ENCODE data around the gene ODC1. TPM values are rescaled to one million over a fixed set of nuclear protein-coding genes. Genes with fewer than 3 reads are reported as not detected.

Gene ODC1
- total RNA-seq, 2 donors from 2014 or later = 104 to 123 TPM

DNA sequence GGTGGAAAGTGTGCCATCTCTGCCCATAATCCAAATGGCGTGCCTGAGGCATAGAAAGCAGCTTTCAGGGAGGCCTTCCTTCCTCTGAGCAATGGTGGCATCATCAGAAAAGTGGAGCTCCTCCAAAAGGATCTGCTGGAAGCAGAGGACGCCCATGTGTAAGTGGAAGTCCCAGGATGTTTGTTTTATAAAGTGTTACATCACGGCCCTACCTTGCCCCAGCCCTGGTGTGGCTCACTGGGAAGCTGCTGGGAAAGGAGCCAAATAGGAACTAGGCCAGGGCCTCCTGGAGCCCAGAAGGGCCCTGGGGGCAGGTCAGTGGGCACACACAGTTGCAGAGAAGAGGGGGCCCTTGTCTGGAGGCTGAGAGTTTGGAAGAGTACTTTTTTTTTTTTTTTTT is 4.2 kb upstream of the ODC1 start:
- Histone ChIP-seq H3K9me3 (no peaks in the 10 kb centered on the region), H3K36me3 (no peaks in the 10 kb centered on the region), H3K4me3 (no peak overlapping the region), H3K27ac (no peak overlapping the region), H3K4me1 (ENCODE audit: control insufficient read depth in 1 of 2, low read depth in 2 of 2) (peaks cover 10 to 49% of the 10 kb centered on the region in 2 donors), H3K27me3 (replicated peaks; ENCODE audit: insufficient read depth) (no peaks in the 10 kb centered on the region)
- no peak for ATAC-seq (ENCODE audit: insufficient number of reproducible peaks, low FRiP score, low read depth)
- DNase-seq (ENCODE audit: low spot score) = no peak
- no peak for TF ChIP-seq CTCF (IDR thresholded peaks at IDR 0.05)

- TF ChIP-seq CTCF (IDR thresholded peaks at IDR 0.05) = no peak
- no peak overlapping the region for H3K27ac ChIP-seq
These were observed 3.7 kb upstream of the ODC1 start for GRCh38 chr2:10451819-10452218.

DNA sequence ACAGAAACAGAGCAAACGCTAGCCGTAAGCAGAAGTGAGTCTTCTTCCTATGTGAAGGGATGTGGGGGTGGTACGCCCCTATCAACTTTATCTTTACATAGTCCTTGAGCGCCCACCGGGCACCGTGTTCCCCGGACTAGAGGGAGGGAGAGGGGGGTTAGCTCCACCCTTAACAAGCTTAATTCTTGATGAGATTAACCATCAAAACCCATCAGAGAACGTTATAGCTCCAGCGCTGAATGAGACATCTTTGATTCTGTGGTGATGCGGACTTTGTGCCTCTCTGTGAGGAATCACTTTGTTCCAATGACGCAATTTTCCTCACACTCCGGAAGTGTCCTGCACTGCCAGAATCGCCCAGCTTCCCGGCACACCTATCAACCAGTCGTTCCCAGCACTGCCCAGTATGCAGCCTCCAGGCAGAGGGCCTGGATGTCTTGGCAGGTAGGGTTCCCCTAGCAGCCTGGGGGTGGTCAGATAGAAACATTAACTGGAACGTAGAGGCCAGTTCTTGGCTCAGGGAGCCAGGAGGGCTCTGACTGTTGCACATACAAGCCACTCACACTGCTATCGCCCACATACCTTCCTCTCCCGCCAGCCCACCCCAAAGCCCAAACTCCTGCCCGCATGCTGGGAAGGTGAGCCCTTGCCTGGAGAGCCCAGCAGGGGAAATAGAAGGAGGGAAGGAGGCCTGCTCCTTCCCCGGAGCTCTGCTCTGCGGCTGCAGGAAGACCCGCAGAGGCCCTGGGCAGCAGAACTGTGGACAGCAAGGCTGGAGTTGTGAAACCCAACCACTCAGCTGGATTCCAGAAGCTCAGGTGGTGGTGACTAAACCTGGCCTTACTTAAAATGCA is 1.9 kb upstream of the ODC1 start:
- DNase-seq (ENCODE audit: low spot score) (no peak), ATAC-seq (ENCODE audit: insufficient number of reproducible peaks, low FRiP score, low read depth) (no peak)
- no peak for TF ChIP-seq CTCF (IDR thresholded peaks at IDR 0.05)
- no peaks in the 10 kb centered on the region for H3K36me3 ChIP-seq
- H3K27me3 ChIP-seq (replicated peaks; ENCODE audit: insufficient read depth) = no peaks in the 10 kb centered on the region
- H3K4me1 ChIP-seq (ENCODE audit: control insufficient read depth in 1 of 2, low read depth in 2 of 2) = peaks cover 21 to 64% of the 10 kb centered on the region in 2 donors
- H3K9me3 ChIP-seq = no peaks in the 10 kb centered on the region
- peak overlapping the region; percentile 99 for H3K4me3 ChIP-seq
- no peak overlapping the region for H3K27ac ChIP-seq

More at GRCh38 chr2:10451819-10452218, 3.7 kb upstream of the ODC1 start:
- Histone ChIP-seq H3K36me3 (no peaks in the 10 kb centered on the region), H3K27me3 (replicated peaks; ENCODE audit: insufficient read depth) (no peaks in the 10 kb centered on the region), H3K4me3 (no peak overlapping the region), H3K4me1 (ENCODE audit: control insufficient read depth in 1 of 2, low read depth in 2 of 2) (peaks cover 15 to 52% of the 10 kb centered on the region in 2 donors), H3K9me3 (no peaks in the 10 kb centered on the region)
- DNase-seq (ENCODE audit: low spot score) (no peak), ATAC-seq (ENCODE audit: insufficient number of reproducible peaks, low FRiP score, low read depth) (no peak)

DNA sequence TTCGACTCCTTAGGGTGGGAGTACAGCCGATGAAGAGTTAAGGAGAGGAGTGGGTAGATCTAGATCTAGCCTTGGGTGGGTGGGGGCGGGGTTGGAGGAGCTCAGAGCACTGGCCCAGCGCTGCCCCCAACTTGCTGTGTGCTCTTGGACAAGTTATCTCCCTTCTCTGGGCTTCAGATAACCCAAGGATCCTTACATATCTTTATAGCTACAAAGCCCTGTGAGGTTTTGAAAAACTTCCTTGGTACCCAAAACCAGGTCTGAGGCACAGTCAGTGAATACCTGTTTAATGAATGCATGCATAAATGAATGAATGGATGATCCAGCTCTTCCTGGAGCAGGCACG is 1.3 kb upstream of the ODC1 start:
- TF ChIP-seq CTCF (IDR thresholded peaks at IDR 0.05) = no peak
- no peaks in the 10 kb centered on the region for H3K9me3 ChIP-seq
- H3K27me3 ChIP-seq (replicated peaks; ENCODE audit: insufficient read depth) = no peaks in the 10 kb centered on the region
- no peak for DNase-seq (ENCODE audit: low spot score)
- peaks cover 16 to 64% of the 10 kb centered on the region in 2 donors for H3K4me1 ChIP-seq (ENCODE audit: control insufficient read depth in 1 of 2, low read depth in 2 of 2)
- H3K27ac ChIP-seq = no peak overlapping the region
- H3K4me3 ChIP-seq = peak overlapping the region; percentile 99
- H3K36me3 ChIP-seq = no peaks in the 10 kb centered on the region
- ATAC-seq (ENCODE audit: insufficient number of reproducible peaks, low FRiP score, low read depth) = no peak

- TF ChIP-seq CTCF (IDR thresholded peaks at IDR 0.05) = peak; percentile 17
- Histone ChIP-seq H3K36me3 (peaks cover 6% of the 10 kb centered on the region), H3K9me3 (no peaks in the 10 kb centered on the region), H3K27me3 (replicated peaks; ENCODE audit: insufficient read depth) (no peaks in the 10 kb centered on the region), H3K27ac (peak overlapping the region; percentile 84 to 97), H3K4me3 (peak overlapping the region; percentile 99), H3K4me1 (ENCODE audit: control insufficient read depth in 1 of 2, low read depth in 2 of 2) (peaks cover 14 to 59% of the 10 kb centered on the region in 2 donors)
- DNase-seq (ENCODE audit: low spot score) = peak; percentile 21
- ATAC-seq (ENCODE audit: insufficient number of reproducible peaks, low FRiP score, low read depth) = peak; percentile 77
These were observed 704 bp upstream of the ODC1 start for GRCh38 chr2:10448576-10449485.

Data from thoracic aorta (tissue), 2 donors.